ENCODE results near the gene TAT.
"Not testable (repeated sequence)": the region's sequence is repeated elsewhere in the genome, so short reads cannot be mapped to it uniquely, and the experiment has no call there.

TAT gene

GRCh38 chr16:71584543-71585317 is 7.8 kb upstream of the TAT start:
- DNase-seq, result no peak

- not testable (repeated sequence) for DNase-seq
These were observed 5.6 kb upstream of the TAT start for GRCh38 chr16:71582553-71582848.

- DNase-seq, result no peak
These were observed 2.2 kb downstream of the TAT start for GRCh38 chr16:71574702-71575101.

- DNase-seq, result no peak
These were observed 3.4 kb downstream of the TAT start for GRCh38 chr16:71573387-71574094.

DNA sequence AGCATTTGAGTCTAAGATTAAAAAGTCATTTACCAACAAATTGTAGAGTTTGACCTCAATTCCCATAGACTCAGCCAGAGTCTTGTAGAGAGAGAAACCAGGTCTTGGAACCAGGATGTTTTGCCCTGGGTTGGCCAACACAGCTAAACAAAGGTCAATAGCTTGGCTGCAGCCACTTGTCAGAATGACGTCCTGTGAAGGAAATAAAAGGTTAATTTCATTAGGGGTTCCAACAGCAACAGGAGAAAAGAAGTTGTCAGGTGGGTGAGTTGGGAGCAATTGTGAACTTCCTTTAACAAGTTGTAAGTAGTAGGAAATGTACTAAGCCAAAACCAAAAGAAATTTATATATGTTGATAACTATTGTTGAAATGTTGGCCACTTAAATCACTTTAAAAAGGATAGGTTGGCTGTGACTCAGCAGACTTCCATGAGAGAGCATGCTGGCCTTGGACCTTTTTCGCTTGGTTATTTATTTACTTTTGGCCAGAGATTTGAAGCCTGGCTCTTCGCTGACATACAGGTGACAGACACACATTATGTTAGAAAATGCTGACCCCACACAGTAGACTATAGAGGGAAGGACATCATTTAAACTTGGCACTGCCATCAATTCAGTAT is 4.3 kb downstream of the TAT start:
- DNase-seq, result no peak

DNA sequence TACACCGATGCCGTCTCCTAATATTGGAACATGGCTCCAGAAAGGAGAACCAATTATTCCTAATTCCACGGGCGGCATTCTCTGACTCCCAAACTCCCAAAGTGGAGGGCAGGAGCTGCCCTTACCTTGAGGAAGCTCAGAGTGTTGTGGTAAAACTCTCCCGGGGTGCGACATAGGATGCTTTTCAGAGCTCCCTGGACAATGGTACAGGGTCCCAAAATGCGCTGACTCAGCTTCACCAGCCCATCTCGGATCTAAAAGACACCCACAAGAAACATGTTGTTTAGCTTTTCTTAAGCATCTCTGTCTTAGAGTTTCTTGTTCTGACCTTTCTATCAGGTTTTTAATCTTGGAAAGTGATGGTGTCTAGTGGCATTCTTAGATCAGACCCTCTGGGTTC is 6.7 kb downstream of the TAT start:
- no peak for DNase-seq

GRCh38 chr16:71569621-71570020 is 7.3 kb downstream of the TAT start:
- no peak for DNase-seq

DNA sequence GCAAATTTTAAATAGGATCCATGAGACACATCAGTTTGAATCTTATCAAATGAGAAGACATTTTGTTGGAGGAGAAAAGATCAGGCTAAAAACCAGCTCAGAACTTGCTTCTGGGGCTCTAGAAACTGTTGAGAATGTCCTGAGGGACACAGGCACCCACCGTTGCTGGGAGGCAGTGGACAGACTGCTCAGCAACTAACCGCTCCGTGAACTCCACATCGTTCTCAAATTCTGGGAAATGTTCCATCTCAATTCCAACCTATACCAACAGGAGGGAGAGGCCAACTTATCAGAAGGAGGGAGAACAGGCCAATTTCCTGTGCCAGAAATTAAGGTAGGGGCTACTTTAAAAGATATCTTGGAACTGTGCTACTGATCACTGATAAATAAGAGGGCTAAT is 8.3 kb downstream of the TAT start:
- DNase-seq, result no peak

- no peak for DNase-seq
These were observed 9.0 kb downstream of the TAT start for GRCh38 chr16:71567931-71568330.

DNA sequence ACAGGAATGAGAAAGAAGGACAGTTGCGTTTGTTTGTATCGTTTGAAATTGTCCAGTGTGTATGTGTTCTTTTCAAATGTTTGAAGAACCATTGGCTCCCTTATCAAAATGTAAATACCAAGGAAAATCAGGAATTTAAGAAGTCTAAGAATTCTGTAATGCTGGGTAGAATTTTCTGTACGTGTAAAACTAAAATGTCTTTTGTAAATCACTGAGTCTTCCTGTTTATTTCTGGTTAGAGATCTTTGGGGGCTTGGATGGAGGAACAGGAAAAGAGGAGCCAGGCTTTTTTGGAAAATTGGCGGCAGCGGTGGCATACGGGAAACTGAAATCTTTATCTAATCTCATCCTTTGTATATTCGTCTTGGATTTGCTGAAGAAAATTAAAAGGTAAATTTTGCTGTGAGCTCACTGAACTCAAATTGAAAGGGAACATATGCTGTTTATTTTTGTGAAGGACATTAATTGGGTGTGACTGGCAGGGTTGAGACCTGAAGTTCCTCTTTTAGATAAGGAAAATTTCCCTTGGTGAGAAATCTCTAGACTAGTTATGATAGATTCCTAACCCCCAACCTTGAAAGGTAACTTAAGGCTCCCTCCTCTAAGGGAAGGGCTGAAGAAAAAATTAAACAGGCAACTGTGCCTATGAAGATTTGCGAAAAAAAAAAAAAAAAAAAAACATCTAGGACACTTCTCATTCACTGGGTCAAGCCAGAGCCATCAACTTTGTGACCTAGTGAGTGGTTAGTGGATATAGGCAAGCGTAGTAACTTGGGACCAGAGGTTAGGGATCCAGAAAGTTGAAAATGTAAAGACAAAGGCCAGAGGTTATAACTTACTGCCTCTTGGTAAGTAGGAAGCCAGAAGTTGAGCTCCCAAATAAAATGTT is 10.8 kb downstream of the TAT start:
- DNase-seq, result no peak

DNA sequence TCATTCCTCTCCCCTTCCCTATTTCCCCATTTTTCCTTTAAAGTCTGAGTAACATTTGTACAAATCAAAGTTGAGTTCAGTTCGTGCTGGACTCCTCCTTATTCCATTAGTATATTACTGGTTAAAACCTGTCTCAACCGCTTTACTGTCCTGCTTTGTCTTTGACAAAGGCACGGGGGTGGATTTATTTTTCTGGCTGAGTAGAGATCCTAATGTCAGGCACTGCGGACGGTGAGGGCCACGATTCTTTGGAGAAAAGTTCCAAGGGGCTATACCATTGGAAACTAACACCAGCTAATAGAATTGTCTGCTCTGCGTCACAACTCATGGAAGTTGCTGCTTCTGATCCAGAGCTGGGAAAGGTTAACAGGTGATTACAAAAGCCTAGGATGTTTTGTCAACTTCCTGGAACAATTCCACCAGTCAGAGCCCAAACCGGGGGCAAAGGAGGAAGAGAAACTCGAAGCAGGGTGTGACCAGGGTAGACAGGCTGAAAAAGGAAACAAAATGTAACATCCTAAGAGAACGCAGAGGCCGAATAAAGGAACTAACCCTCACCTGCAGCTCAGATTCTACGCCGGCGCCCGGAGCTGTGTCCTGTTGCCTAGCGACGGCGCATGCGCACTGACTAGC is 12.4 kb downstream of the TAT start:
- no peak for DNase-seq

- DNase-seq, result no peak
These were observed 14.3 kb downstream of the TAT start for GRCh38 chr16:71562552-71562951.

DNA sequence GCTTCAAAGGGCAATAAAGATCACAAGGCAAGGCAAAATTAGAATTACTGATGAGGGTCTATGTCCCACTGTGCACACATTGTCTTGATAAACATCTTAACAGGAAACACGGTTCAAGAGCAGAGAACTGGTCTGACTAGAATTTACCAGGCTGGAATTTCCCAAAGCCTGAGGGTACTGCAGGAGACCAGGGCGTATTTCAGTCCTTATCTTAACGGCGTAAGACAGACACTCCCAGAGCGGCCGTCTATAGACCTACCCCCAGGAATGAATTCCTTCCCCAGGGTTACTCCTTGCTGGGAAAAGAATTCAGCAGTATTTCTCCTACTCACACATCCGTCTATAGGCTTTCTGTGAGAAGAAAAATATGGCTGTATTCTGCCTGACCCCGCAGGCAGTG is 15.0 kb downstream of the TAT start:
- DNase-seq, result not testable (repeated sequence)

DNA sequence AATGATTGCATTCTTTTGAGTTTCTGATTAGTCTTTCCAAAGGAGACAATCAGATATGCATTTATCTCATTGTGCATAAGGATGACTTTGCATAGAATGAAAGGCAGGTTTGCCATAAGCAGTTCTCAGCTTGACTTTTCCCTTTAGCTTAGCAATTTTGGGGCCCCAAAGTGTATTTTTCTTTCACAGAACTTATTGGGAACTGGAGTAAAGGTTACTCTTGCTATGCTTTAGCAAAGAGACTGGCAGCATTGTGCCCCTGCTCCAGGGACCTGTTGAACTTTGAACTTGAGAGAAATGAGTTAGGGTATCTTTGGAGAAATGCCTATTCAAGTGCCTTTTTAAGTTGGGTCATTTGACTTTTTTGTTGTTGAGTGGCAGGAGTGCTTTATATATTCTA is 17.0 kb downstream of the TAT start:
- DNase-seq, result no peak

- no peak for DNase-seq
These were observed 18.8 kb downstream of the TAT start for GRCh38 chr16:71557954-71558582.

GRCh38 chr16:71557299-71557698 is 19.6 kb downstream of the TAT start:
- no peak for DNase-seq

- no peak for DNase-seq
These were observed 21.5 kb downstream of the TAT start for GRCh38 chr16:71555230-71555891.

- DNase-seq, result no peak
These were observed 24.0 kb downstream of the TAT start for GRCh38 chr16:71552698-71553503.

GRCh38 chr16:71547168-71547567 is 29.7 kb downstream of the TAT start:
- DNase-seq, result no peak

DNA sequence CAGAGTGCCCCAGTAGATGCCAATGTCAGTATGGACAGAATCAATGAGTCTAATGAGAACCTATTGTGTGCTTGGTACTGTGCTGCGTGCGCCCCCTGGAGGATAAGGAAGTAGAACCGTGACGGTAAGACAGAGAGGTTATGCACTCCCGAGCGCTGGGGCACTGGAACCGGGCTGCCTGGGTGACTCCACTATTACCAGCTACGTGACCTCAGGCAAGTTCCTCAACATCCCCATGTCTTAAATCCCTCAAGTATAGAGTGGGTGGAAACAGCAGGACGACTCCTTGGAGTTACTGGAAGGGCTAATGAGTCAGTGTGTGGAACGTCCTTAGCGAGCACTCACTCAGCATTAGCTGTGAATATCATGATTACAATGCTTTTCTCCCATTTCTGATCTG is 34.5 kb downstream of the TAT start:
- DNase-seq, result no peak

DNA sequence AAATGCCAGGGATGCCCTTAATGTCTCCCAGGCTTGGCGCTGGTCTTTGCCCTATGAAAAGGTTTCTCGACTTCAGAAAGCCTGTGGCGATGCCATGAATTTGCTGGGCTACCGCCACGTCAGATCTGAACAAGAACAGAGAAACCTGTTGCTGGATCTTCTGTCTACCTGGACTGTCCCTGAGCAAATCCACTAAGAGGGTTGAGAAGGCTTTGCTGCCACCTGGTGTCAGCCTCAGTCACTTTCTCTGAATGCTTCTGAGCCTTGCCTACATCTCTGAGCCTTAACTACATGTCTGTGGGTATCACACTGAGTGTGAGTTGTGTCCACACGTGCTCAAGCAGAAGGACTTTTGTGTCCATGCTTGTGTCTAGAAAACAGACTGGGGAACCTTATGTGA is 39.2 kb downstream of the TAT start:
- DNase-seq, result peak; percentile 38

All from NCI-H1092 (cell line).